Measurements from ENCODE around the gene TAF1L.
"Not testable (repeated sequence)": the region's sequence is repeated elsewhere in the genome, so short reads cannot be mapped to it uniquely, and the experiment has no call there.

GRCh38 chr9:32599021-32599420 is 36.4 kb downstream of the TAF1L start:
- TF ChIP-seq PRDM10 (CRISPR knock-in tag; IDR thresholded peaks at IDR 0.05; ENCODE audit: low read depth); ZFP91 (CRISPR knock-in tag; IDR thresholded peaks at IDR 0.05; ENCODE audit: borderline replicate concordance); NFATC3 (CRISPR knock-in tag; IDR thresholded peaks at IDR 0.05); ZZZ3 (CRISPR knock-in tag; IDR thresholded peaks at IDR 0.05; ENCODE audit: borderline replicate concordance); PATZ1 (CRISPR knock-in tag; IDR thresholded peaks at IDR 0.05); RFX5 (IDR thresholded peaks at IDR 0.05; ENCODE audit: low read depth, low read length): not testable (repeated sequence)
